Brain microvascular endothelial cell (primary cell): ENCODE data around the gene TARBP1.

Source experiments
- DNase-seq: peaks from one replicate; pipeline ENCODE4 v3.0.0-alpha.2; 2020
- H3K27ac ChIP-seq: fragments of 250-450 bp; sonication (Bioruptor Pico); 2 replicates; pipeline ENCODE4 v1.5.1; 2020; ENCODE audit warnings: mild to moderate bottlenecking, moderate library complexity
- H3K27me3 ChIP-seq: fragments of 250-450 bp; sonication (Bioruptor Pico); replicated peaks from 2 replicates; pipeline ENCODE4 v1.5.1; 2020; ENCODE audit warnings: mild to moderate bottlenecking
- H3K36me3 ChIP-seq: fragments of 250-450 bp; sonication (Bioruptor Pico); replicated peaks from 2 replicates; pipeline ENCODE4 v1.5.1; 2020; ENCODE audit warnings: mild to moderate bottlenecking
- H3K4me3 ChIP-seq: 2 replicates; pipeline ENCODE4 v1.5.1; 2011; ENCODE audit warnings: low read depth, mild to moderate bottlenecking, control low read depth, low read length, moderate library complexity
- CTCF ChIP-seq: IDR thresholded peaks from 2 replicates; pipeline ENCODE4 v1.5.1; 2011; ENCODE audit warnings: low read depth, mild to moderate bottlenecking, moderate library complexity, low read length, control low read depth, inconsistent platforms; ENCODE audit errors: missing control alignments
- in situ Hi-C: cut with HindIII; loops from 2 replicates; pipeline ENCODE4 v1.10.0; 2017; ENCODE audit warnings: low sequenced_read_pairs, low pct_ligation_motif_present

Gene TARBP1

GRCh38 chr1:234517110-234517802 is 38.3 kb upstream of the TARBP1 start:
- Histone ChIP-seq H3K27me3 (no peaks in the 10 kb centered on the region), H3K4me3 (no peak overlapping the region), H3K27ac (no peak overlapping the region), H3K36me3 (no peaks in the 10 kb centered on the region)
- no peak for DNase-seq
- no peak for TF ChIP-seq CTCF
- in situ Hi-C loops, result no loop called here

- no peak for TF ChIP-seq CTCF
- in situ Hi-C loops, result no loop called here
- Histone ChIP-seq H3K36me3 (no peaks in the 10 kb centered on the region), H3K27me3 (no peaks in the 10 kb centered on the region), H3K27ac (peak overlapping the region; percentile 45), H3K4me3 (no peak overlapping the region)
- no peak for DNase-seq
Observed at GRCh38 chr1:234515821-234516241, 36.9 kb upstream of the TARBP1 start.

- in situ Hi-C loops, result no loop called here
Observed at GRCh38 chr1:234515411-234515810, 36.4 kb upstream of the TARBP1 start.

GRCh38 chr1:234512451-234512861 is 33.5 kb upstream of the TARBP1 start:
- in situ Hi-C loops, result no loop called here
- DNase-seq, result no peak

More at GRCh38 chr1:234515411-234515810, 36.4 kb upstream of the TARBP1 start:
- TF ChIP-seq CTCF, result no peak
- Histone ChIP-seq H3K27ac (peak overlapping the region; percentile 45), H3K4me3 (no peak overlapping the region), H3K36me3 (no peaks in the 10 kb centered on the region), H3K27me3 (no peaks in the 10 kb centered on the region)
- peak; percentile 27 for DNase-seq

GRCh38 chr1:234509457-234510328 is 30.7 kb upstream of the TARBP1 start:
- no peak for DNase-seq
- Histone ChIP-seq H3K36me3 (no peaks in the 10 kb centered on the region), H3K27ac (no peak overlapping the region), H3K4me3 (no peak overlapping the region), H3K27me3 (no peaks in the 10 kb centered on the region)
- peak; percentile 2 for TF ChIP-seq CTCF
- in situ Hi-C loops, result no loop called here

More at GRCh38 chr1:234512451-234512861, 33.5 kb upstream of the TARBP1 start:
- H3K4me3 ChIP-seq, result no peak overlapping the region
- no peak for TF ChIP-seq CTCF
- no peaks in the 10 kb centered on the region for H3K36me3 ChIP-seq
- no peak overlapping the region for H3K27ac ChIP-seq
- no peaks in the 10 kb centered on the region for H3K27me3 ChIP-seq
